KMS-11 (cell line): ENCODE measurements around the gene MKKS.

Source experiments
- H2AFZ ChIP-seq: fragments of 200-600 bp; sonication (generic); 2 replicates; pipeline ENCODE4 v1.6.1; 2016; ENCODE audit warnings: antibody characterized with exemption, mixed run types, low read depth
- H3K27ac ChIP-seq: fragments of 200-600 bp; sonication (generic); 2 replicates; pipeline ENCODE4 v1.6.1; 2016; ENCODE audit warnings: mild to moderate bottlenecking, mixed run types
- H3K27me3 ChIP-seq: fragments of 200-600 bp; sonication (generic); 2 replicates; pipeline ENCODE4 v1.6.1; 2017; ENCODE audit warnings: mild to moderate bottlenecking, low read depth, mixed run types, moderate library complexity; ENCODE audit not compliant: insufficient read depth
- H3K36me3 ChIP-seq: fragments of 200-600 bp; sonication (generic); 2 replicates; pipeline ENCODE4 v1.6.1; 2017; ENCODE audit warnings: mild to moderate bottlenecking, mixed run types; ENCODE audit not compliant: insufficient read depth
- H3K4me1 ChIP-seq: fragments of 200-600 bp; sonication (generic); 2 replicates; pipeline ENCODE4 v1.6.1; 2016; ENCODE audit warnings: mild to moderate bottlenecking, low read depth, mixed run types; ENCODE audit not compliant: poor library complexity, severe bottlenecking
- H3K4me2 ChIP-seq: fragments of 200-600 bp; sonication (generic); 2 replicates; pipeline ENCODE4 v1.7.0; 2016; ENCODE audit warnings: mild to moderate bottlenecking, mixed run types
- H3K4me3 ChIP-seq: fragments of 200-600 bp; sonication (generic); IDR thresholded peaks from 2 replicates; pipeline ENCODE4 v1.6.1; 2017; ENCODE audit warnings: low read depth, low read length, mixed read lengths; ENCODE audit not compliant: insufficient read depth
- H3K79me2 ChIP-seq: fragments of 200-600 bp; sonication (generic); 2 replicates; pipeline ENCODE4 v1.6.1; 2016; ENCODE audit warnings: low read depth, mixed run types; ENCODE audit not compliant: insufficient read depth
- H3K9ac ChIP-seq: fragments of 200-600 bp; sonication (generic); 2 replicates; pipeline ENCODE4 v1.6.1; 2016; ENCODE audit warnings: mild to moderate bottlenecking, mixed run types
- H4K20me1 ChIP-seq: fragments of 200-600 bp; sonication (generic); 2 replicates; pipeline ENCODE4 v1.6.1; 2016; ENCODE audit warnings: mild to moderate bottlenecking, mixed run types; ENCODE audit not compliant: insufficient read depth
- CTCF ChIP-seq: fragments of 200-600 bp; sonication (generic); conservative IDR thresholded peaks from 2 replicates; pipeline ENCODE4 v1.6.1; 2017; ENCODE audit warnings: low read depth, mild to moderate bottlenecking, antibody characterized with exemption, low read length, moderate library complexity, mixed read lengths

Gene MKKS

GRCh38 chr20:10374036-10374435, 60.0 kb downstream of the MKKS start:
- H3K36me3 ChIP-seq: no peaks in the 10 kb centered on the region
- no peak overlapping the region for H3K4me2 ChIP-seq
- no peak overlapping the region for H3K9ac ChIP-seq
- TF ChIP-seq CTCF: no peak
- H3K79me2 ChIP-seq: no peaks in the 10 kb centered on the region
- no peaks in the 10 kb centered on the region for H3K27me3 ChIP-seq
- H2AFZ ChIP-seq: no peak overlapping the region
- H3K4me3 ChIP-seq: no peak overlapping the region
- H3K27ac ChIP-seq: no peak overlapping the region
- no peaks in the 10 kb centered on the region for H3K4me1 ChIP-seq
- no peaks in the 10 kb centered on the region for H4K20me1 ChIP-seq

GRCh38 chr20:10371467-10371866, 62.6 kb downstream of the MKKS start:
- Histone ChIP-seq H3K27me3 (no peaks in the 10 kb centered on the region), H3K27ac (no peak overlapping the region)
- no peak for TF ChIP-seq CTCF

GRCh38 chr20:10370091-10370887, 63.7 kb downstream of the MKKS start:
- TF ChIP-seq CTCF: no peak
- no peak overlapping the region for H3K4me3 ChIP-seq
- no peaks in the 10 kb centered on the region for H3K27me3 ChIP-seq
- H3K4me1 ChIP-seq: no peaks in the 10 kb centered on the region
- H3K27ac ChIP-seq: no peak overlapping the region
- H4K20me1 ChIP-seq: no peaks in the 10 kb centered on the region
- no peaks in the 10 kb centered on the region for H3K36me3 ChIP-seq
- H3K79me2 ChIP-seq: no peaks in the 10 kb centered on the region
- H2AFZ ChIP-seq: no peak overlapping the region
- no peak overlapping the region for H3K4me2 ChIP-seq
- H3K9ac ChIP-seq: no peak overlapping the region

More at GRCh38 chr20:10371467-10371866, 62.6 kb downstream of the MKKS start:
- Histone ChIP-seq H3K4me1 (no peaks in the 10 kb centered on the region), H3K4me3 (no peak overlapping the region), H3K79me2 (no peaks in the 10 kb centered on the region), H3K9ac (no peak overlapping the region), H3K4me2 (no peak overlapping the region), H4K20me1 (no peaks in the 10 kb centered on the region), H2AFZ (no peak overlapping the region), H3K36me3 (no peaks in the 10 kb centered on the region)

GRCh38 chr20:10369723-10370090, 64.3 kb downstream of the MKKS start:
- H3K4me3 ChIP-seq: no peak overlapping the region
- no peaks in the 10 kb centered on the region for H3K4me1 ChIP-seq
- no peak overlapping the region for H3K9ac ChIP-seq
- no peaks in the 10 kb centered on the region for H3K36me3 ChIP-seq
- no peak overlapping the region for H2AFZ ChIP-seq
- TF ChIP-seq CTCF: no peak
- H3K4me2 ChIP-seq: no peak overlapping the region
- no peaks in the 10 kb centered on the region for H4K20me1 ChIP-seq
- H3K79me2 ChIP-seq: no peaks in the 10 kb centered on the region
- no peaks in the 10 kb centered on the region for H3K27me3 ChIP-seq
- no peak overlapping the region for H3K27ac ChIP-seq
